ENCODE measurements around the gene BAIAP3.

DNA sequence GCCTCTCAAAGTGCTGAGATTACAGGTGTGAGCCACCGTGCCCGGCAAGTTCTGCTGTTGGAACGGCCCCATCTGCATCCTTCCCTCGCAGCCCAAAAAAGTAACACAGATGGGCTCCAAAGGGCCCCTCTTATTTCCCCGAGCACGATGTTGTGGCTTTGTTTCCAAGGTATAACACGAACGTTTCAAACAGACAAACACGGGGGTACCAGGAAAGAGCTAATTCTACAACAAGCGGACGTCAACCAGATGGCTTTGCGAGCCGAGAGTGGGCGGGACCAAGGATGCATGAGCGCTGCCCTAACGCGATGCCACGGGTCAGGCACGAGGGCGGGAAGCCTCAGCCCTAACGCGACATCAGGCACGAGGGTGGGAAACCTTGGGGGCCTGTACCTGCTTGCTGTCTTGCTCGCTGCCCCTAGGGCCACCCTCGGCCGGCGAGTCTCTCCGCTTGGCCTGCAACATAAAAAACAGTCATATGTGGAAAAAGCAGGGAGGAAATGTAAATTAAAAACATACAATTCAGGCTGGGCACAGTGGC is 56.9 kb downstream of the BAIAP3 start:
- TF ChIP-seq POLR2AphosphoS5 (IDR thresholded peaks at IDR 0.05) (no peak), POLR2A (IDR thresholded peaks at IDR 0.05) (no peak), EP300 (IDR thresholded peaks at IDR 0.05) (no peak)
- TF ChIP-seq, protein P1, sequence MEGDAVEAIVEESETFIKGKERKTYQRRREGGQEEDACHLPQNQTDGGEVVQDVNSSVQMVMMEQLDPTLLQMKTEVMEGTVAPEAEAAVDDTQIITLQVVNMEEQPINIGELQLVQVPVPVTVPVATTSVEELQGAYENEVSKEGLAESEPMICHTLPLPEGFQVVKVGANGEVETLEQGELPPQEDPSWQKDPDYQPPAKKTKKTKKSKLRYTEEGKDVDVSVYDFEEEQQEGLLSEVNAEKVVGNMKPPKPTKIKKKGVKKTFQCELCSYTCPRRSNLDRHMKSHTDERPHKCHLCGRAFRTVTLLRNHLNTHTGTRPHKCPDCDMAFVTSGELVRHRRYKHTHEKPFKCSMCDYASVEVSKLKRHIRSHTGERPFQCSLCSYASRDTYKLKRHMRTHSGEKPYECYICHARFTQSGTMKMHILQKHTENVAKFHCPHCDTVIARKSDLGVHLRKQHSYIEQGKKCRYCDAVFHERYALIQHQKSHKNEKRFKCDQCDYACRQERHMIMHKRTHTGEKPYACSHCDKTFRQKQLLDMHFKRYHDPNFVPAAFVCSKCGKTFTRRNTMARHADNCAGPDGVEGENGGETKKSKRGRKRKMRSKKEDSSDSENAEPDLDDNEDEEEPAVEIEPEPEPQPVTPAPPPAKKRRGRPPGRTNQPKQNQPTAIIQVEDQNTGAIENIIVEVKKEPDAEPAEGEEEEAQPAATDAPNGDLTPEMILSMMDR (IDR thresholded peaks at IDR 0.05), result no peak
